ENCODE measurements around the gene NLRC5.
"Not testable (repeated sequence)": the region's sequence is repeated elsewhere in the genome, so short reads cannot be mapped to it uniquely, and the experiment has no call there.

The NLRC5 gene

GRCh38 chr16:57048095-57048494, 58.7 kb downstream of the NLRC5 start:
- DNase-seq (ENCODE audit: low read depth) = no peak

- DNase-seq (ENCODE audit: low read depth) = no peak
These were observed 60.3 kb downstream of the NLRC5 start for GRCh38 chr16:57049678-57050077.

GRCh38 chr16:57051696-57052228, 62.4 kb downstream of the NLRC5 start:
- DNase-seq (ENCODE audit: low read depth) = no peak

- no peak for DNase-seq (ENCODE audit: low read depth)
These were observed 63.8 kb downstream of the NLRC5 start for GRCh38 chr16:57053206-57053605.

GRCh38 chr16:57054338-57054737, 65.0 kb downstream of the NLRC5 start:
- no peak for DNase-seq (ENCODE audit: low read depth)

GRCh38 chr16:57054771-57055170, 65.4 kb downstream of the NLRC5 start:
- DNase-seq (ENCODE audit: low read depth) = no peak

GRCh38 chr16:57055671-57056070, 66.3 kb downstream of the NLRC5 start:
- no peak for DNase-seq (ENCODE audit: low read depth)

GRCh38 chr16:57058291-57058861, 69.0 kb downstream of the NLRC5 start:
- no peak for DNase-seq (ENCODE audit: low read depth)

GRCh38 chr16:57060323-57061083, 71.1 kb downstream of the NLRC5 start:
- DNase-seq (ENCODE audit: low read depth) = no peak

GRCh38 chr16:57061084-57061905, 71.9 kb downstream of the NLRC5 start:
- DNase-seq (ENCODE audit: low read depth) = no peak

- DNase-seq (ENCODE audit: low read depth) = no peak
These were observed 73.0 kb downstream of the NLRC5 start for GRCh38 chr16:57062329-57062728.

- not testable (repeated sequence) for DNase-seq (ENCODE audit: low read depth)
These were observed 73.8 kb downstream of the NLRC5 start for GRCh38 chr16:57063189-57063588.

GRCh38 chr16:57064995-57065394, 75.6 kb downstream of the NLRC5 start:
- no peak for DNase-seq (ENCODE audit: low read depth)

- no peak for DNase-seq (ENCODE audit: low read depth)
These were observed 77.3 kb downstream of the NLRC5 start for GRCh38 chr16:57066625-57067024.

- no peak for DNase-seq (ENCODE audit: low read depth)
These were observed 78.0 kb downstream of the NLRC5 start for GRCh38 chr16:57067347-57067746.

- DNase-seq (ENCODE audit: low read depth) = no peak
These were observed 79.7 kb downstream of the NLRC5 start for GRCh38 chr16:57069053-57069452.

- no peak for DNase-seq (ENCODE audit: low read depth)
These were observed 80.4 kb downstream of the NLRC5 start for GRCh38 chr16:57069635-57070370.

GRCh38 chr16:57070424-57070823, 81.1 kb downstream of the NLRC5 start:
- DNase-seq (ENCODE audit: low read depth) = no peak

GRCh38 chr16:57071081-57071732, 81.8 kb downstream of the NLRC5 start:
- DNase-seq (ENCODE audit: low read depth) = not testable (repeated sequence)

GRCh38 chr16:57071831-57072582, 82.7 kb downstream of the NLRC5 start:
- DNase-seq (ENCODE audit: low read depth) = no peak
